Activated CD4-positive, alpha-beta T cell treated with anti-CD3 and anti-CD28 coated beads for 36 hours (primary cell): ENCODE measurements around the gene GSTA5. TPM values are rescaled to one million over a fixed set of nuclear protein-coding genes. Genes with fewer than 3 reads are reported as not detected.
"Not testable (repeated sequence)": the region's sequence is repeated elsewhere in the genome, so short reads cannot be mapped to it uniquely, and the experiment has no call there.

Source experiments
- ATAC-seq: fragments of 200-7000 bp; cut with Tn5 transposase; one replicate; pipeline ENCODE4 v1.10.0; 2021; ENCODE audit warnings: mild to moderate bottlenecking, moderate library complexity
- CTCF ChIA-PET: fragments of 350-600 bp; sonication (Branson Sonifier 250); formaldehyde crosslinking; loops from one replicate; lab custom pipeline; 2021; ENCODE audit warnings: antibody characterized with exemption; lab: Charles Lee
- POLR2A ChIA-PET: fragments of 350-600 bp; sonication (Branson Sonifier 250); formaldehyde crosslinking; loops from one replicate; lab custom pipeline; 2021; ENCODE audit warnings: antibody characterized with exemption, inconsistent platforms; lab: Charles Lee
- DNase-seq: peaks from one replicate; pipeline ENCODE4 v3.0.0-alpha.2; 2020
- H3K27ac Mint-ChIP-seq: one replicate; pipeline ENCODE4 v1.8.0; 2021; ENCODE audit warnings: mixed read lengths
- H3K27me3 Mint-ChIP-seq: one replicate; pipeline ENCODE4 v1.8.0; 2021; ENCODE audit warnings: mixed read lengths
- H3K36me3 Mint-ChIP-seq: one replicate; pipeline ENCODE4 v1.8.0; 2021; ENCODE audit warnings: low read depth, mixed read lengths
- H3K4me1 Mint-ChIP-seq: one replicate; pipeline ENCODE4 v1.8.0; 2021; ENCODE audit warnings: mixed read lengths
- H3K4me3 Mint-ChIP-seq: one replicate; pipeline ENCODE4 v1.8.0; 2021; ENCODE audit warnings: mild to moderate bottlenecking, moderate library complexity, mixed read lengths
- H3K9me3 Mint-ChIP-seq: one replicate; pipeline ENCODE4 v1.8.0; 2021; ENCODE audit warnings: low read depth, mixed read lengths
- intact Hi-C, 2 experiments: fragments of 100-400 bp; cut with DNase I in 1 of 2; cut with micrococcal nuclease in 1 of 2; formaldehyde crosslinking; loops; one replicate each; pipeline versions ENCODE4 v1.14.2 to v1.15.1; 2022 to 2024; cut with DNase I, micrococcal nuclease
- total RNA-seq, 2 experiments: library from RNA; stranded (reverse); gene quantifications; one replicate each; pipeline ENCODE4 v1.2.3, GENCODE V29; 2021

Gene GSTA5
- total RNA-seq, 2 experiments from 2014 or later, result not detected

- Mint-ChIP-seq H3K4me3 (no peak overlapping the region), H3K36me3 (no peaks in the 10 kb centered on the region), H3K27me3 (peaks cover 3% of the 10 kb centered on the region), H3K27ac (no peak overlapping the region), H3K4me1 (no peaks in the 10 kb centered on the region), H3K9me3 (no peaks in the 10 kb centered on the region)
- intact Hi-C loops, result loop anchor here in 1 of 2 experiments (1.0 kb wide), 1 partner anchor 40 kb away; no protein-coding TSS in a partner anchor
- no peak for DNase-seq
- ChIA-PET POLR2A (no interaction called here), CTCF (interaction anchor here (0.6 to 0.7 kb wide), 2 partner anchors 307 to 311 kb away, joined by 3 to 4 read pairs; no protein-coding TSS in a partner anchor)
- ATAC-seq, result no peak
Observed at GRCh38 chr6:52786249-52786956, 54.2 kb downstream of the GSTA5 start.

- H3K9me3 Mint-ChIP-seq, POLR2A ChIA-PET, ATAC-seq, H3K4me3 Mint-ChIP-seq, H3K4me1 Mint-ChIP-seq, DNase-seq, CTCF ChIA-PET, intact Hi-C loops, H3K36me3 Mint-ChIP-seq, H3K27ac Mint-ChIP-seq: not testable (repeated sequence)
- peaks cover 14% of the 10 kb centered on the region for H3K27me3 Mint-ChIP-seq
Observed at GRCh38 chr6:52782696-52783274, 57.8 kb downstream of the GSTA5 start.

GRCh38 chr6:52782209-52782608 is 58.4 kb downstream of the GSTA5 start:
- H3K27me3 Mint-ChIP-seq, result peaks cover 13% of the 10 kb centered on the region
- H3K27ac Mint-ChIP-seq, H3K4me3 Mint-ChIP-seq, intact Hi-C loops, DNase-seq, ATAC-seq, H3K9me3 Mint-ChIP-seq, H3K36me3 Mint-ChIP-seq, POLR2A ChIA-PET, CTCF ChIA-PET, H3K4me1 Mint-ChIP-seq: not testable (repeated sequence)

Other genes with a start within 250 kb of the GSTA5 start
- gene TMEM14A, start 169.7 kb downstream of the GSTA5 start, total RNA-seq, result 10 to 100 TPM; 10.4 to 18.8 TPM
- not detected for gene GSTA2, start 77.3 kb downstream of the GSTA5 start, total RNA-seq
- gene GSTA1, start 37.0 kb downstream of the GSTA5 start, total RNA-seq, result not detected
- not detected for gene GSTA3, start 68.9 kb upstream of the GSTA5 start, total RNA-seq
- 10 to 100 TPM; 23.5 to 28.9 TPM for gene GSTA4, start 154.5 kb upstream of the GSTA5 start, total RNA-seq
- gene CILK1, start 221.0 kb upstream of the GSTA5 start, total RNA-seq, result 1 to 10 TPM; 7.5 to 8.2 TPM
- 10 to 100 TPM; 51.2 to 58.7 TPM for gene FBXO9, start 224.6 kb upstream of the GSTA5 start, total RNA-seq